A549 (cell line): Measurements from ENCODE around the gene PLGRKT.

Experiments
- CBX2 ChIP-seq: fragments of 200-600 bp; sonication (generic); IDR thresholded peaks from 2 replicates; pipeline ENCODE4 v1.6.1; 2016; ENCODE audit warnings: low read depth, mild to moderate bottlenecking, borderline replicate concordance
- CHD2 ChIP-seq: fragments of 150-350 bp; IDR thresholded peaks from 2 replicates; pipeline ENCODE4 v1.6.1; 2014; ENCODE audit warnings: low read length; ENCODE audit not compliant: partially characterized antibody
- CHD4 ChIP-seq: fragments of 200-600 bp; sonication (generic); IDR thresholded peaks from 2 replicates; pipeline ENCODE4 v1.6.1; 2016; ENCODE audit warnings: antibody characterized with exemption, mild to moderate bottlenecking, borderline replicate concordance
- EP300 ChIP-seq, 2 experiments: fragments of >200 bp; sonication (Bioruptor Twin); formaldehyde crosslinking; IDR thresholded peaks; 2 replicates in 1 of 2; 3 replicates in 1 of 2; pipeline ENCODE4 v1.6.1; 2016 to 2017
- HDAC2 ChIP-seq: fragments of 200-600 bp; sonication (generic); IDR thresholded peaks from 2 replicates; pipeline ENCODE4 v1.6.1; 2016
- JUN ChIP-seq, 2 experiments: fragments of >200 bp; sonication (Bioruptor Twin); formaldehyde crosslinking; IDR thresholded peaks; 2 replicates in 1 of 2; 3 replicates in 1 of 2; pipeline ENCODE4 v1.6.1; 2016 to 2017
- POLR2A ChIP-seq: IDR thresholded peaks from 2 replicates; pipeline ENCODE4 v1.6.1; 2012; ENCODE audit warnings: mild to moderate bottlenecking, low read length
- RAD21 ChIP-seq, 2 experiments: fragments of >200 bp in 1 of 2; sonication (Bioruptor Twin) in 1 of 2; formaldehyde crosslinking in 1 of 2; IDR thresholded peaks in 1 of 2; conservative IDR thresholded peaks in 1 of 2; 2 replicates in 1 of 2; 3 replicates in 1 of 2; pipeline ENCODE4 v1.6.1; 2012 to 2018; ENCODE audit warnings: inconsistent platforms in 1 of 2
- RNF2 ChIP-seq: fragments of 200-600 bp; sonication (generic); IDR thresholded peaks from 2 replicates; pipeline ENCODE4 v1.6.1; 2016; ENCODE audit warnings: low read depth, mild to moderate bottlenecking, antibody characterized with exemption, moderate library complexity, borderline replicate concordance
- TP53 ChIP-seq: fragments of 250-450 bp; sonication (Bioruptor Pico); IDR thresholded peaks from 2 replicates; pipeline ENCODE4 v1.5.0; 2021; ENCODE audit warnings: mild to moderate bottlenecking, moderate library complexity
- TF ChIP-seq, protein P1 (sequence below): fragments of >200 bp; sonication (Bioruptor Twin); formaldehyde crosslinking; IDR thresholded peaks from 3 replicates; pipeline ENCODE4 v1.5.1; 2016

DNA sequence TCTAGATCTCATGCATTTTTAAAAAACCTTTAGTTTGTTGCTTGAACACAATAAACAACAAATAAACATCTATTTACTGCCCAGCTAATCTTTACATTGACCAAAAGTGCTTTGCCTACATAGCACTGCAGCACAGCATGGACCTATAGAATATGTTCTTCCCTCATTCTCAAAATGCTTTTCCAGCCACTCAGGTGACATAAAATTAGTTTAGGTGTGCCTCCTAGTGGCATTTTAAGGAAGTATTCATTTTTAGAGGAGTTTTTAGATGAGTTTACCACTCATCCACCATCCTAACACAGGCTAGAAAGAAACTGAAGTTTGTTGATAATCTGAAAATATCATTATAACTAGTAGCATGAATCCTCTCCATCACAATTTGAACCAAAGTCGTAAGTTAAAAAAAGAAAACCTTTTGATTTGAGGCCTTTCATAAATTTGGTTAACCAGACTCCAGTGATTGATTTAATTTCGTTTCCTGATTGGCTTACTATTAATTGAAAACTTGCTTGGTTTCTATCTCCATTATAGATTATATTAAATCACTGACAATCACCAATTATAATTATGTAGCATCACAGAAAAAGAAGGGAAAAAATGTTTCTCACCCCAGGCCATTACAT lies 12.6 kb downstream of the PLGRKT start:
- no peak for TF ChIP-seq HDAC2
- peak; percentile 81 for TF ChIP-seq RAD21 (conservative IDR thresholded peaks at IDR 0.05 in 1 of 2, IDR thresholded peaks at IDR 0.05 in 1 of 2)
- TF ChIP-seq CBX2: no peak
- TF ChIP-seq, protein P1, sequence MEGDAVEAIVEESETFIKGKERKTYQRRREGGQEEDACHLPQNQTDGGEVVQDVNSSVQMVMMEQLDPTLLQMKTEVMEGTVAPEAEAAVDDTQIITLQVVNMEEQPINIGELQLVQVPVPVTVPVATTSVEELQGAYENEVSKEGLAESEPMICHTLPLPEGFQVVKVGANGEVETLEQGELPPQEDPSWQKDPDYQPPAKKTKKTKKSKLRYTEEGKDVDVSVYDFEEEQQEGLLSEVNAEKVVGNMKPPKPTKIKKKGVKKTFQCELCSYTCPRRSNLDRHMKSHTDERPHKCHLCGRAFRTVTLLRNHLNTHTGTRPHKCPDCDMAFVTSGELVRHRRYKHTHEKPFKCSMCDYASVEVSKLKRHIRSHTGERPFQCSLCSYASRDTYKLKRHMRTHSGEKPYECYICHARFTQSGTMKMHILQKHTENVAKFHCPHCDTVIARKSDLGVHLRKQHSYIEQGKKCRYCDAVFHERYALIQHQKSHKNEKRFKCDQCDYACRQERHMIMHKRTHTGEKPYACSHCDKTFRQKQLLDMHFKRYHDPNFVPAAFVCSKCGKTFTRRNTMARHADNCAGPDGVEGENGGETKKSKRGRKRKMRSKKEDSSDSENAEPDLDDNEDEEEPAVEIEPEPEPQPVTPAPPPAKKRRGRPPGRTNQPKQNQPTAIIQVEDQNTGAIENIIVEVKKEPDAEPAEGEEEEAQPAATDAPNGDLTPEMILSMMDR: peak; percentile 75
- TF ChIP-seq CHD2: no peak
- TF ChIP-seq CHD4: no peak
- no peak for TF ChIP-seq RNF2
- no peak for TF ChIP-seq POLR2A
- TF ChIP-seq EP300 (IDR thresholded peaks at IDR 0.05): no peak
- TF ChIP-seq TP53 (CRISPR knock-in tag): no peak
- TF ChIP-seq JUN (IDR thresholded peaks at IDR 0.05): no peak
